WTC11 (cell line): ENCODE data around the gene ABCC9. TPM values are rescaled to one million over a fixed set of nuclear protein-coding genes. Genes with fewer than 3 reads are reported as not detected.

ENCODE experiments used
- ATAC-seq: fragments of 200-7000 bp; cut with Tn5 transposase; 2 replicates; pipeline ENCODE4 v1.10.0; 2021; ENCODE audit warnings: mild to moderate bottlenecking, moderate library complexity
- CTCF ChIA-PET: fragments of 300-600 bp; sonication (Branson Sonifier 250); formaldehyde crosslinking; loops from one replicate; lab custom pipeline; 2021; ENCODE audit warnings: antibody characterized with exemption; lab: Charles Lee
- POLR2A ChIA-PET: fragments of 350-600 bp; sonication (Branson Sonifier 250); formaldehyde crosslinking; loops from one replicate; lab custom pipeline; 2021; ENCODE audit warnings: antibody characterized with exemption; lab: Charles Lee
- DNase-seq: peaks from one replicate; pipeline ENCODE4 v3.0.0; 2021; ENCODE audit warnings: low spot score
- H3K27ac Mint-ChIP-seq: 2 replicates; pipeline ENCODE4 v1.8.0; 2021; ENCODE audit warnings: mixed read lengths
- H3K27me3 Mint-ChIP-seq: 2 replicates; pipeline ENCODE4 v1.8.0; 2021; ENCODE audit warnings: low read depth, mild to moderate bottlenecking, moderate library complexity, mixed read lengths
- H3K36me3 Mint-ChIP-seq: 2 replicates; pipeline ENCODE4 v1.8.0; 2021; ENCODE audit warnings: mixed read lengths
- H3K4me1 Mint-ChIP-seq: 2 replicates; pipeline ENCODE4 v1.8.0; 2022; ENCODE audit warnings: mixed read lengths
- H3K4me3 Mint-ChIP-seq: 2 replicates; pipeline ENCODE4 v1.8.0; 2021; ENCODE audit warnings: mild to moderate bottlenecking, moderate library complexity, mixed read lengths
- H3K9me3 Mint-ChIP-seq: 2 replicates; pipeline ENCODE4 v1.8.0; 2021; ENCODE audit warnings: mixed read lengths
- CREB1 ChIP-seq: sonication (generic); formaldehyde crosslinking; IDR thresholded peaks from 2 replicates; pipeline ENCODE4 v1.8.0; 2023; ENCODE audit warnings: mild to moderate bottlenecking, missing genetic modification reagents
- FOXJ3 ChIP-seq: sonication (generic); formaldehyde crosslinking; IDR thresholded peaks from 2 replicates; pipeline ENCODE4 v1.9.0; 2021; ENCODE audit warnings: missing genetic modification reagents, mild to moderate bottlenecking, borderline replicate concordance
- GTF2I ChIP-seq: fragments of 250-450 bp; sonication (Bioruptor Pico); conservative IDR thresholded peaks from 2 replicates; pipeline ENCODE4 v1.4.0; 2021; ENCODE audit warnings: mild to moderate bottlenecking
- HMGA2 ChIP-seq: fragments of 250-450 bp; sonication (Bioruptor Pico); IDR thresholded peaks from 2 replicates; pipeline ENCODE4 v1.4.0; 2021; ENCODE audit warnings: mild to moderate bottlenecking, moderate library complexity
- MYBL2 ChIP-seq: sonication (generic); formaldehyde crosslinking; IDR thresholded peaks from 2 replicates; pipeline ENCODE4 v1.8.1; 2023; ENCODE audit warnings: mild to moderate bottlenecking, moderate library complexity, missing genetic modification reagents
- SOX15 ChIP-seq: fragments of 250-450 bp; sonication (Bioruptor Pico); IDR thresholded peaks from 2 replicates; pipeline ENCODE4 v1.9.0; 2021; ENCODE audit warnings: mild to moderate bottlenecking
- ZBTB21 ChIP-seq: sonication (generic); formaldehyde crosslinking; IDR thresholded peaks from 2 replicates; pipeline ENCODE4 v1.8.1; 2023; ENCODE audit warnings: mild to moderate bottlenecking, missing genetic modification reagents, borderline replicate concordance
- ZNF138 ChIP-seq: sonication (generic); formaldehyde crosslinking; conservative IDR thresholded peaks from 2 replicates; pipeline ENCODE4 v1.8.1; 2022; ENCODE audit warnings: mild to moderate bottlenecking, moderate library complexity, missing genetic modification reagents
- ZNF396 ChIP-seq: fragments of 250-450 bp; sonication (Bioruptor Pico); IDR thresholded peaks from 2 replicates; pipeline ENCODE4 v1.8.0; 2021; ENCODE audit warnings: mild to moderate bottlenecking, moderate library complexity, borderline replicate concordance
- ZNF671 ChIP-seq: fragments of 250-450 bp; sonication (Bioruptor Pico); IDR thresholded peaks from 2 replicates; pipeline ENCODE4 v1.8.0; 2021; ENCODE audit warnings: mild to moderate bottlenecking
- total RNA-seq: library from RNA; stranded (reverse); gene quantifications from 3 replicates; pipeline ENCODE4 v1.2.3, GENCODE V29; 2021
- TF ChIP-seq, protein P1 (sequence below): fragments of 250-450 bp; sonication (Bioruptor Pico); conservative IDR thresholded peaks from 2 replicates; pipeline ENCODE4 v1.9.0; 2021; ENCODE audit warnings: mild to moderate bottlenecking
- TF ChIP-seq, protein P2 (sequence below): sonication (generic); formaldehyde crosslinking; IDR thresholded peaks from 2 replicates; pipeline ENCODE4 v1.8.1; 2022; ENCODE audit warnings: missing genetic modification reagents, borderline replicate concordance
- TF ChIP-seq, protein P3 (sequence below): sonication (generic); formaldehyde crosslinking; IDR thresholded peaks from 2 replicates; pipeline ENCODE4 v1.8.0; 2022; ENCODE audit warnings: mild to moderate bottlenecking, missing genetic modification reagents
- TF ChIP-seq, protein P4 (sequence below): sonication (generic); formaldehyde crosslinking; IDR thresholded peaks from 2 replicates; pipeline ENCODE4 v1.8.0; 2023; ENCODE audit warnings: missing genetic modification reagents, mild to moderate bottlenecking, borderline replicate concordance
- TF ChIP-seq, protein P5 (sequence below): sonication (generic); formaldehyde crosslinking; IDR thresholded peaks from 2 replicates; pipeline ENCODE4 v1.8.1; 2022; ENCODE audit warnings: low read depth, missing genetic modification reagents, borderline replicate concordance
- TF ChIP-seq, protein P6 (sequence below): fragments of 250-450 bp; sonication (Bioruptor Pico); IDR thresholded peaks from 2 replicates; pipeline ENCODE4 v1.9.0; 2021; ENCODE audit warnings: mild to moderate bottlenecking

Gene ABCC9
- total RNA-seq, 1 experiment from 2014 or later: 0.04 TPM

DNA sequence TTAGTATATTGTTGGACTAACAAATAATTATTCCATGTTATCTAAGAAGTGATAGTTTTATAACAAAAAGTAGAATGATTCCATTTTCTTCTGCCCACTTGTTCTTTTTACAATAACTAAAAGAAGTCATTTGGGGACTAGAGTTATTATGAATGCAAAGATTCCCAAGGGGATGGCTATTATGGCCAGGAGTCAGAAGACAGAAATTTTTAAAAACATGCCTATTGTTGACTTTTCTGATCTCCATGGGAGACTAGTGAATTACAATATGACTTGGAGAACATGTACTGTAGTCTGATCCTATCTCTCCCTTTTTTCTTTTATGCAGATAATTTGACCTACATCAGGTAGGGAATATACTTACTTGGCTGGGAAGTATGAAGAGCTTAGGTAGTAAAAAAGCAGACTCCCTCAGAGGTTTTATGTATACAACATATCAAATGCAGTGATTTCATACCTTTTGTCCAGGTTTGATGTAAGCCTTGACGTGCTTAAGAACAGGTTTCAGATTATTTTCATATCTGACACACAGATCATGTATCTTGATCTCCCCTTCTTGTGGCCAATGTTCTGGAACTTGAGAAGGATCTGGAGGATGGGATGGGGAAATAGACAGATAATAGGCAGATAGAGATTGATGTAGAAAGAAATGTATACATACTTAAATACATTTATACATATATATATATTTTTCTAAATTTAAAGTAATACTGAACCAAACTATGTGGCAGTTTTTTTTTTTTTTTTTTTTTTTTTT is 125.7 kb downstream of the ABCC9 start:
- ATAC-seq (no peak), DNase-seq (no peak)
- Mint-ChIP-seq H3K4me1 (no peaks in the 10 kb centered on the region), H3K27ac (no peak overlapping the region), H3K27me3 (no peaks in the 10 kb centered on the region), H3K36me3 (no peaks in the 10 kb centered on the region), H3K9me3 (no peaks in the 10 kb centered on the region), H3K4me3 (no peak overlapping the region)
- ChIA-PET POLR2A (no interaction called here), CTCF (no interaction called here)
- no peak for TF ChIP-seq SOX15 (CRISPR knock-in tag)
- TF ChIP-seq, protein P1, sequence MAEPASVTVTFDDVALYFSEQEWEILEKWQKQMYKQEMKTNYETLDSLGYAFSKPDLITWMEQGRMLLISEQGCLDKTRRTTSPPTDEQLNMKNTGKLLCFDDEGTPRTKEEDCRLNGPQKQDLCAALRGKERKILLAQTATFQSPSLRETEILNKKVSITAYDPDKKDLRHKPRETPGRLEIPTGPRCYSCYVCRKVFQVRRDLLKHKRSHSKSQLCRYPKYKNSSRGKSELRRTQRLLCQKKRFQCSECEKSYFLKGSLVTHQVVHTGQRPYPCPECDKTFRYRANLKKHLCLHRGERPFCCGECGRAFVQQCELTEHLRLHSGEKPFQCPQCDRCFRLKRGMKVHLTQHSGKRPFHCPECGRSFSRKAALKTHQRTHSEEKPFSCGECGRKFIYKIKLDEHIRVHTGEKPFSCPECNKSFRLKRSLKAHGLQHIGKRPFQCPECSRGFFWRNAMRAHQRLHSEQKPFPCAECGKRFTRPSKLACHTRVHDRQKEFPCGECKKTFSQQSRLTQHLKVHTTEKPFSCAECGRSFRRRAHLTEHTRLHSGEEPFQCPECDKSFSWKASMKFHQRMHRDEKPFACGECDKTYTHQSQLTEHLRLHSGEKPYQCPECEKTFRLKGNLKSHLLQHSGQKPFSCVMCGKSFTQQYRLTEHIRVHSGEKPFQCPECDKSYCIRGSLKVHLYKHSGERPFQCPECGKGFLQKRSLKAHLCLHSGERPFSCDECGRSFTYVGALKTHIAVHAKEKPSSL (CRISPR knock-in tag): no peak

DNA sequence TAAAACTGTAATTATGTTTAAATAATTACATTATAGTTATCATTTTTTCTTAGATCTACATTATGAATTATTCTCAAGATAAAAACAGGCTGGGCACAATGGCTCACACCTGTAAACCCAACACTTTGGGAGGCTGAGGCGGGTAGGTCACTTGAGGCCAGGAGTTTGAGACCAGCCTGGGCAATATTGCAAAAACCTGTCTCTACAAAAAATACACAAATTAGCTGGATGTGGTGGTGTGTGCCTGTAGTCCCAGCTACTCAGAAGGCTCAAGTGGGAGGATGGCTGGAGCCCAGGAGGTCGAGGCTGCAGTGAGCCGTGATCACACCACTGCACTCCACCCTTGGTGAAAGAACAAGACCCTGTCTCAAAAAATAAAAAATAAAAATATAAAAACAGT is 126.4 kb downstream of the ABCC9 start:
- ChIA-PET POLR2A (no interaction called here), CTCF (no interaction called here)
- no peak overlapping the region for H3K4me3 Mint-ChIP-seq
- DNase-seq (no peak), ATAC-seq (no peak)
- H3K36me3 Mint-ChIP-seq: no peaks in the 10 kb centered on the region
- no peak overlapping the region for H3K27ac Mint-ChIP-seq
- no peaks in the 10 kb centered on the region for H3K4me1 Mint-ChIP-seq
- no peaks in the 10 kb centered on the region for H3K27me3 Mint-ChIP-seq
- TF ChIP-seq ZNF138 (CRISPR knock-in tag): no peak
- TF ChIP-seq ZNF671: no peak
- no peak for TF ChIP-seq ZNF396 (CRISPR knock-in tag)
- TF ChIP-seq, protein P2, sequence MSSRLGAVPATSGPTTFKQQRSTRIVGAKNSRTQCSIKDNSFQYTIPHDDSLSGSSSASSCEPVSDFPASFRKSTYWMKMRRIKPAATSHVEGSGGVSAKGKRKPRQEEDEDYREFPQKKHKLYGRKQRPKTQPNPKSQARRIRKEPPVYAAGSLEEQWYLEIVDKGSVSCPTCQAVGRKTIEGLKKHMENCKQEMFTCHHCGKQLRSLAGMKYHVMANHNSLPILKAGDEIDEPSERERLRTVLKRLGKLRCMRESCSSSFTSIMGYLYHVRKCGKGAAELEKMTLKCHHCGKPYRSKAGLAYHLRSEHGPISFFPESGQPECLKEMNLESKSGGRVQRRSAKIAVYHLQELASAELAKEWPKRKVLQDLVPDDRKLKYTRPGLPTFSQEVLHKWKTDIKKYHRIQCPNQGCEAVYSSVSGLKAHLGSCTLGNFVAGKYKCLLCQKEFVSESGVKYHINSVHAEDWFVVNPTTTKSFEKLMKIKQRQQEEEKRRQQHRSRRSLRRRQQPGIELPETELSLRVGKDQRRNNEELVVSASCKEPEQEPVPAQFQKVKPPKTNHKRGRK (CRISPR knock-in tag): no peak
- TF ChIP-seq ZBTB21 (CRISPR knock-in tag): no peak
- TF ChIP-seq MYBL2 (CRISPR knock-in tag): no peak
- TF ChIP-seq, protein P3, sequence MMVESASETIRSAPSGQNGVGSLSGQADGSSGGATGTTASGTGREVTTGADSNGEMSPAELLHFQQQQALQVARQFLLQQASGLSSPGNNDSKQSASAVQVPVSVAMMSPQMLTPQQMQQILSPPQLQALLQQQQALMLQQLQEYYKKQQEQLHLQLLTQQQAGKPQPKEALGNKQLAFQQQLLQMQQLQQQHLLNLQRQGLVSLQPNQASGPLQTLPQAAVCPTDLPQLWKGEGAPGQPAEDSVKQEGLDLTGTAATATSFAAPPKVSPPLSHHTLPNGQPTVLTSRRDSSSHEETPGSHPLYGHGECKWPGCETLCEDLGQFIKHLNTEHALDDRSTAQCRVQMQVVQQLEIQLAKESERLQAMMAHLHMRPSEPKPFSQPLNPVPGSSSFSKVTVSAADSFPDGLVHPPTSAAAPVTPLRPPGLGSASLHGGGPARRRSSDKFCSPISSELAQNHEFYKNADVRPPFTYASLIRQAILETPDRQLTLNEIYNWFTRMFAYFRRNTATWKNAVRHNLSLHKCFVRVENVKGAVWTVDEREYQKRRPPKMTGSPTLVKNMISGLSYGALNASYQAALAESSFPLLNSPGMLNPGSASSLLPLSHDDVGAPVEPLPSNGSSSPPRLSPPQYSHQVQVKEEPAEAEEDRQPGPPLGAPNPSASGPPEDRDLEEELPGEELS (CRISPR knock-in tag): no peak
- TF ChIP-seq HMGA2 (CRISPR knock-in tag): no peak
- TF ChIP-seq SOX15 (CRISPR knock-in tag): no peak
- no peak for TF ChIP-seq GTF2I (CRISPR knock-in tag)
- TF ChIP-seq, protein P4, sequence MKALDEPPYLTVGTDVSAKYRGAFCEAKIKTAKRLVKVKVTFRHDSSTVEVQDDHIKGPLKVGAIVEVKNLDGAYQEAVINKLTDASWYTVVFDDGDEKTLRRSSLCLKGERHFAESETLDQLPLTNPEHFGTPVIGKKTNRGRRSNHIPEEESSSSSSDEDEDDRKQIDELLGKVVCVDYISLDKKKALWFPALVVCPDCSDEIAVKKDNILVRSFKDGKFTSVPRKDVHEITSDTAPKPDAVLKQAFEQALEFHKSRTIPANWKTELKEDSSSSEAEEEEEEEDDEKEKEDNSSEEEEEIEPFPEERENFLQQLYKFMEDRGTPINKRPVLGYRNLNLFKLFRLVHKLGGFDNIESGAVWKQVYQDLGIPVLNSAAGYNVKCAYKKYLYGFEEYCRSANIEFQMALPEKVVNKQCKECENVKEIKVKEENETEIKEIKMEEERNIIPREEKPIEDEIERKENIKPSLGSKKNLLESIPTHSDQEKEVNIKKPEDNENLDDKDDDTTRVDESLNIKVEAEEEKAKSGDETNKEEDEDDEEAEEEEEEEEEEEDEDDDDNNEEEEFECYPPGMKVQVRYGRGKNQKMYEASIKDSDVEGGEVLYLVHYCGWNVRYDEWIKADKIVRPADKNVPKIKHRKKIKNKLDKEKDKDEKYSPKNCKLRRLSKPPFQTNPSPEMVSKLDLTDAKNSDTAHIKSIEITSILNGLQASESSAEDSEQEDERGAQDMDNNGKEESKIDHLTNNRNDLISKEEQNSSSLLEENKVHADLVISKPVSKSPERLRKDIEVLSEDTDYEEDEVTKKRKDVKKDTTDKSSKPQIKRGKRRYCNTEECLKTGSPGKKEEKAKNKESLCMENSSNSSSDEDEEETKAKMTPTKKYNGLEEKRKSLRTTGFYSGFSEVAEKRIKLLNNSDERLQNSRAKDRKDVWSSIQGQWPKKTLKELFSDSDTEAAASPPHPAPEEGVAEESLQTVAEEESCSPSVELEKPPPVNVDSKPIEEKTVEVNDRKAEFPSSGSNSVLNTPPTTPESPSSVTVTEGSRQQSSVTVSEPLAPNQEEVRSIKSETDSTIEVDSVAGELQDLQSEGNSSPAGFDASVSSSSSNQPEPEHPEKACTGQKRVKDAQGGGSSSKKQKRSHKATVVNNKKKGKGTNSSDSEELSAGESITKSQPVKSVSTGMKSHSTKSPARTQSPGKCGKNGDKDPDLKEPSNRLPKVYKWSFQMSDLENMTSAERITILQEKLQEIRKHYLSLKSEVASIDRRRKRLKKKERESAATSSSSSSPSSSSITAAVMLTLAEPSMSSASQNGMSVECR (CRISPR knock-in tag): no peak
- TF ChIP-seq FOXJ3: no peak
- TF ChIP-seq, protein P5, sequence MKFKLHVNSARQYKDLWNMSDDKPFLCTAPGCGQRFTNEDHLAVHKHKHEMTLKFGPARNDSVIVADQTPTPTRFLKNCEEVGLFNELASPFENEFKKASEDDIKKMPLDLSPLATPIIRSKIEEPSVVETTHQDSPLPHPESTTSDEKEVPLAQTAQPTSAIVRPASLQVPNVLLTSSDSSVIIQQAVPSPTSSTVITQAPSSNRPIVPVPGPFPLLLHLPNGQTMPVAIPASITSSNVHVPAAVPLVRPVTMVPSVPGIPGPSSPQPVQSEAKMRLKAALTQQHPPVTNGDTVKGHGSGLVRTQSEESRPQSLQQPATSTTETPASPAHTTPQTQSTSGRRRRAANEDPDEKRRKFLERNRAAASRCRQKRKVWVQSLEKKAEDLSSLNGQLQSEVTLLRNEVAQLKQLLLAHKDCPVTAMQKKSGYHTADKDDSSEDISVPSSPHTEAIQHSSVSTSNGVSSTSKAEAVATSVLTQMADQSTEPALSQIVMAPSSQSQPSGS: no peak
- TF ChIP-seq CREB1 (CRISPR knock-in tag): no peak
- TF ChIP-seq, protein P6, sequence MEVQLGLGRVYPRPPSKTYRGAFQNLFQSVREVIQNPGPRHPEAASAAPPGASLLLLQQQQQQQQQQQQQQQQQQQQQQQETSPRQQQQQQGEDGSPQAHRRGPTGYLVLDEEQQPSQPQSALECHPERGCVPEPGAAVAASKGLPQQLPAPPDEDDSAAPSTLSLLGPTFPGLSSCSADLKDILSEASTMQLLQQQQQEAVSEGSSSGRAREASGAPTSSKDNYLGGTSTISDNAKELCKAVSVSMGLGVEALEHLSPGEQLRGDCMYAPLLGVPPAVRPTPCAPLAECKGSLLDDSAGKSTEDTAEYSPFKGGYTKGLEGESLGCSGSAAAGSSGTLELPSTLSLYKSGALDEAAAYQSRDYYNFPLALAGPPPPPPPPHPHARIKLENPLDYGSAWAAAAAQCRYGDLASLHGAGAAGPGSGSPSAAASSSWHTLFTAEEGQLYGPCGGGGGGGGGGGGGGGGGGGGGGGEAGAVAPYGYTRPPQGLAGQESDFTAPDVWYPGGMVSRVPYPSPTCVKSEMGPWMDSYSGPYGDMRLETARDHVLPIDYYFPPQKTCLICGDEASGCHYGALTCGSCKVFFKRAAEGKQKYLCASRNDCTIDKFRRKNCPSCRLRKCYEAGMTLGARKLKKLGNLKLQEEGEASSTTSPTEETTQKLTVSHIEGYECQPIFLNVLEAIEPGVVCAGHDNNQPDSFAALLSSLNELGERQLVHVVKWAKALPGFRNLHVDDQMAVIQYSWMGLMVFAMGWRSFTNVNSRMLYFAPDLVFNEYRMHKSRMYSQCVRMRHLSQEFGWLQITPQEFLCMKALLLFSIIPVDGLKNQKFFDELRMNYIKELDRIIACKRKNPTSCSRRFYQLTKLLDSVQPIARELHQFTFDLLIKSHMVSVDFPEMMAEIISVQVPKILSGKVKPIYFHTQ: no peak
- peaks cover 3% of the 10 kb centered on the region for H3K9me3 Mint-ChIP-seq
